Common myeloid progenitor, CD34-positive (primary cell): ENCODE measurements around the gene CEP85L.

Experiments
- CTCF ChIA-PET: fragments of 350-600 bp; sonication (Branson Sonifier 250); formaldehyde crosslinking; loops from one replicate; lab custom pipeline; 2021; ENCODE audit warnings: antibody characterized with exemption; lab: Charles Lee
- POLR2A ChIA-PET: fragments of 350-600 bp; sonication (Branson Sonifier 250); formaldehyde crosslinking; loops from one replicate; lab custom pipeline; 2021; ENCODE audit warnings: antibody characterized with exemption; lab: Charles Lee
- DNase-seq, 3 donors: peaks; one replicate each; pipeline versions ENCODE4 v3.0.0 to v3.0.0-alpha.2; 2013
- H3K27ac ChIP-seq, 2 experiments: 1 replicate in 1 of 2; 2 replicates in 1 of 2; pipeline ENCODE4 v1.7.0; 2013; ENCODE audit warnings: inconsistent platforms in 2 of 2, low read length in 2 of 2, mild to moderate bottlenecking in 2 of 2, low read depth in 1 of 2, moderate library complexity in 1 of 2; ENCODE audit not compliant: severe bottlenecking in 2 of 2, insufficient read depth in 1 of 2, poor library complexity in 1 of 2
- H3K27me3 ChIP-seq, 5 experiments: replicated peaks in 2 of 5; 1 replicate in 3 of 5; 2 replicates in 2 of 5; pipeline versions ENCODE4 v1.6.1 to v1.7.0; 2013; ENCODE audit warnings: low read length in 4 of 5, mild to moderate bottlenecking in 2 of 5, moderate library complexity in 2 of 5, inconsistent platforms in 1 of 5; ENCODE audit not compliant: insufficient read depth in 5 of 5, control insufficient read depth in 4 of 5
- H3K36me3 ChIP-seq, 4 experiments: 1 replicate in 2 of 4; 2 replicates in 2 of 4; pipeline versions ENCODE4 v1.6.1 to v1.7.0; 2013; ENCODE audit warnings: low read length in 3 of 4, control low read depth in 1 of 4, mild to moderate bottlenecking in 1 of 4; ENCODE audit not compliant: control insufficient read depth in 4 of 4, insufficient read depth in 4 of 4
- H3K4me1 ChIP-seq, 4 experiments: 1 replicate in 3 of 4; 2 replicates in 1 of 4; pipeline versions ENCODE4 v1.6.1 to v1.7.1; 2013; ENCODE audit warnings: low read length in 3 of 4, mild to moderate bottlenecking in 3 of 4, control low read depth in 1 of 4, inconsistent platforms in 1 of 4, moderate library complexity in 1 of 4; ENCODE audit not compliant: control insufficient read depth in 4 of 4, insufficient read depth in 4 of 4; ENCODE audit errors: control extremely low read depth in 1 of 4
- H3K4me3 ChIP-seq, 7 experiments: 1 replicate in 4 of 7; 2 replicates in 3 of 7; pipeline versions ENCODE4 v1.5.1 to v1.7.0; 2013; ENCODE audit warnings: mild to moderate bottlenecking in 7 of 7, low read length in 6 of 7, moderate library complexity in 6 of 7, inconsistent platforms in 2 of 7, low read depth in 2 of 7, control low read depth in 1 of 7; ENCODE audit not compliant: insufficient read depth in 4 of 7, control insufficient read depth in 1 of 7; ENCODE audit errors: extremely low read depth in 1 of 7
- H3K9me3 ChIP-seq, 5 experiments: 1 replicate in 4 of 5; 2 replicates in 1 of 5; pipeline versions ENCODE4 v1.6.1 to v1.7.1; 2013; ENCODE audit warnings: low read length in 4 of 5, mild to moderate bottlenecking in 2 of 5, inconsistent platforms in 1 of 5, low read depth in 1 of 5, moderate library complexity in 1 of 5; ENCODE audit not compliant: control insufficient read depth in 4 of 5, insufficient read depth in 2 of 5; ENCODE audit errors: control extremely low read depth in 1 of 5
- WGBS: methylation state at CpG from one replicate; pipeline ENCODE4 v1.1.5; 2013; ENCODE audit not compliant: insufficient coverage; 5-methylcytosine and 5-hydroxymethylcytosine counted together

Gene CEP85L

GRCh38 chr6:118542184-118542952 is 109.0 kb downstream of the CEP85L start:
- Histone ChIP-seq H3K27ac (no peak overlapping the region), H3K4me1 (no peaks in the 10 kb centered on the region), H3K36me3 (no peaks in the 10 kb centered on the region), H3K9me3 (no peaks in the 10 kb centered on the region), H3K4me3 (no peak overlapping the region), H3K27me3 (no peaks in the 10 kb centered on the region)
- ChIA-PET CTCF (interaction anchor here (1.0 kb wide), 1 partner anchor 11 kb away, joined by 3 read pairs; no protein-coding TSS in a partner anchor), POLR2A (no interaction called here)
- no peak for DNase-seq
- 100% methylated on average over 1 of the region's 3 CpGs for WGBS

- POLR2A ChIA-PET = no interaction called here
- Histone ChIP-seq H3K9me3 (no peaks in the 10 kb centered on the region), H3K36me3 (no peaks in the 10 kb centered on the region), H3K27me3 (no peaks in the 10 kb centered on the region), H3K27ac (no peak overlapping the region), H3K4me3 (no peak overlapping the region), H3K4me1 (no peaks in the 10 kb centered on the region)
- DNase-seq = no peak
- no CpG with 5 or more reads among the region's 2 CpGs for WGBS
- CTCF ChIA-PET = no interaction called here
Measured at GRCh38 chr6:118537574-118537973, 113.8 kb downstream of the CEP85L start.

- Histone ChIP-seq H3K9me3 (no peaks in the 10 kb centered on the region), H3K27me3 (no peaks in the 10 kb centered on the region), H3K27ac (no peak overlapping the region), H3K36me3 (no peaks in the 10 kb centered on the region), H3K4me1 (no peaks in the 10 kb centered on the region), H3K4me3 (no peak overlapping the region)
- no peak for DNase-seq
- WGBS = 100% methylated on average over 1 of the region's 2 CpGs
- POLR2A ChIA-PET = no interaction called here
- CTCF ChIA-PET = no interaction called here
Measured at GRCh38 chr6:118536478-118536877, 114.9 kb downstream of the CEP85L start.

- Histone ChIP-seq H3K27me3 (no peaks in the 10 kb centered on the region), H3K4me1 (no peaks in the 10 kb centered on the region), H3K4me3 (no peak overlapping the region), H3K9me3 (peaks cover 0 to 4% (median 4%) of the 10 kb centered on the region in 5 experiments), H3K27ac (no peak overlapping the region), H3K36me3 (no peaks in the 10 kb centered on the region)
- no CpG with 5 or more reads among the region's 6 CpGs for WGBS
- POLR2A ChIA-PET = no interaction called here
- CTCF ChIA-PET = no interaction called here
- no peak for DNase-seq
Measured at GRCh38 chr6:118535176-118535844, 116.1 kb downstream of the CEP85L start.

GRCh38 chr6:118530942-118531341 is 120.4 kb downstream of the CEP85L start:
- H3K4me1 ChIP-seq = no peaks in the 10 kb centered on the region
- 100% methylated on average over 1 of the region's 2 CpGs for WGBS
- POLR2A ChIA-PET = no interaction called here
- no peak for DNase-seq
- peaks cover 0 to 4% (median 4%) of the 10 kb centered on the region in 5 experiments for H3K9me3 ChIP-seq
- H3K36me3 ChIP-seq = no peaks in the 10 kb centered on the region
- no peak overlapping the region for H3K27ac ChIP-seq
- CTCF ChIA-PET = no interaction called here
- no peak overlapping the region for H3K4me3 ChIP-seq
- H3K27me3 ChIP-seq = no peaks in the 10 kb centered on the region

GRCh38 chr6:118529756-118530155 is 121.6 kb downstream of the CEP85L start:
- peaks cover 0 to 4% (median 4%) of the 10 kb centered on the region in 5 experiments for H3K9me3 ChIP-seq
- H3K36me3 ChIP-seq = peaks cover 0 to 2% (median 0%) of the 10 kb centered on the region in 4 experiments
- H3K27ac ChIP-seq = no peak overlapping the region
- ChIA-PET CTCF (no interaction called here), POLR2A (no interaction called here)
- no CpG with 5 or more reads among the region's 2 CpGs for WGBS
- H3K4me3 ChIP-seq = no peak overlapping the region
- no peaks in the 10 kb centered on the region for H3K4me1 ChIP-seq
- DNase-seq = no peak
- H3K27me3 ChIP-seq = no peaks in the 10 kb centered on the region

- Histone ChIP-seq H3K36me3 (peaks cover 0 to 2% (median 0%) of the 10 kb centered on the region in 4 experiments), H3K9me3 (peaks cover 0 to 4% (median 4%) of the 10 kb centered on the region in 5 experiments), H3K4me1 (no peaks in the 10 kb centered on the region), H3K27ac (no peak overlapping the region), H3K4me3 (no peak overlapping the region), H3K27me3 (no peaks in the 10 kb centered on the region)
- CTCF ChIA-PET = interaction anchor here (1.0 kb wide), 1 partner anchor 17 kb away, joined by 3 read pairs; no protein-coding TSS in a partner anchor
- WGBS = no CpG with 5 or more reads among the region's 1 CpG
- DNase-seq = no peak
- POLR2A ChIA-PET = interaction anchor here (0.7 kb wide), 1 partner anchor 215 kb away, joined by 3 read pairs; no protein-coding TSS in a partner anchor
Measured at GRCh38 chr6:118528129-118528528, 123.3 kb downstream of the CEP85L start.
